ENCODE measurements around the gene U2AF1L4. TPM values are rescaled to one million over a fixed set of nuclear protein-coding genes. Genes with fewer than 3 reads are reported as not detected.

Gene U2AF1L4
- total and polyA plus RNA-seq, 10 of the 15 experiments (the other 5 are each of a cell fraction or from before 2014, with no cell fraction given) = 7.9 to 21.6 (median 15.1) TPM

GRCh38 chr19:35710784-35711723 lies 34.2 kb downstream of the U2AF1L4 start (continued):
- TF ChIP-seq PAX5 (IDR thresholded peaks at IDR 0.05; ENCODE audit: borderline replicate concordance, low read depth, low read length) (peak; percentile 74; the same call in 1 of the 2 replicates), ZNF207 (IDR thresholded peaks at IDR 0.05; ENCODE audit: borderline replicate concordance) (no peak), ASH2L (IDR thresholded peaks at IDR 0.05; ENCODE audit: borderline replicate concordance, low read depth) (peak; percentile 84; the same call in 1 of the 2 replicates), SREBF2 (IDR thresholded peaks at IDR 0.05; ENCODE audit: low read length) (no peak), JUND (IDR thresholded peaks at IDR 0.05; ENCODE audit: low read depth, low read length) (peak; percentile 98), TCF3 (IDR thresholded peaks at IDR 0.05; ENCODE audit: borderline replicate concordance, insufficient read depth, low read depth, low read length) (no peak), HDAC2 (IDR thresholded peaks at IDR 0.05) (no peak), SIN3A (IDR thresholded peaks at IDR 0.05; ENCODE audit: low read depth, low read length) (peak; percentile 55; the same call in 1 of the 2 replicates), CBX5 (IDR thresholded peaks at IDR 0.05; ENCODE audit: low read depth) (no peak), PML (IDR thresholded peaks at IDR 0.05; ENCODE audit: low read length) (no peak), TCF12 (IDR thresholded peaks at IDR 0.05; ENCODE audit: low read depth, low read length) (peak; percentile 38; the same call in 1 of the 2 replicates), ATF3 (IDR thresholded peaks at IDR 0.05; ENCODE audit: borderline replicate concordance, extremely low read depth, low read depth, low read length) (no peak), SMAD1 (IDR thresholded peaks at IDR 0.05; ENCODE audit: low read depth, partially characterized antibody) (peak; percentile 17), SMAD5 (IDR thresholded peaks at IDR 0.05; ENCODE audit: low read depth) (peak; percentile 62; the same call in 1 of the 2 replicates), BHLHE40 (IDR thresholded peaks at IDR 0.05; ENCODE audit: borderline replicate concordance in 1 of 2, low read depth in 2 of 2, low read length in 1 of 2) (peak; percentile 59 to 74), GATAD2B (conservative IDR thresholded peaks at IDR 0.05; ENCODE audit: low read depth) (peak; percentile 49; the same call in 1 of the 2 replicates)
- TF ChIP-seq, protein P1, sequence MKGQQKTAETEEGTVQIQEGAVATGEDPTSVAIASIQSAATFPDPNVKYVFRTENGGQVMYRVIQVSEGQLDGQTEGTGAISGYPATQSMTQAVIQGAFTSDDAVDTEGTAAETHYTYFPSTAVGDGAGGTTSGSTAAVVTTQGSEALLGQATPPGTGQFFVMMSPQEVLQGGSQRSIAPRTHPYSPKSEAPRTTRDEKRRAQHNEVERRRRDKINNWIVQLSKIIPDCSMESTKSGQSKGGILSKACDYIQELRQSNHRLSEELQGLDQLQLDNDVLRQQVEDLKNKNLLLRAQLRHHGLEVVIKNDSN (IDR thresholded peaks at IDR 0.05; ENCODE audit: borderline replicate concordance, extremely low read length, insufficient read depth, low read depth, low read length) = no peak
- TF ChIP-seq, protein P2, sequence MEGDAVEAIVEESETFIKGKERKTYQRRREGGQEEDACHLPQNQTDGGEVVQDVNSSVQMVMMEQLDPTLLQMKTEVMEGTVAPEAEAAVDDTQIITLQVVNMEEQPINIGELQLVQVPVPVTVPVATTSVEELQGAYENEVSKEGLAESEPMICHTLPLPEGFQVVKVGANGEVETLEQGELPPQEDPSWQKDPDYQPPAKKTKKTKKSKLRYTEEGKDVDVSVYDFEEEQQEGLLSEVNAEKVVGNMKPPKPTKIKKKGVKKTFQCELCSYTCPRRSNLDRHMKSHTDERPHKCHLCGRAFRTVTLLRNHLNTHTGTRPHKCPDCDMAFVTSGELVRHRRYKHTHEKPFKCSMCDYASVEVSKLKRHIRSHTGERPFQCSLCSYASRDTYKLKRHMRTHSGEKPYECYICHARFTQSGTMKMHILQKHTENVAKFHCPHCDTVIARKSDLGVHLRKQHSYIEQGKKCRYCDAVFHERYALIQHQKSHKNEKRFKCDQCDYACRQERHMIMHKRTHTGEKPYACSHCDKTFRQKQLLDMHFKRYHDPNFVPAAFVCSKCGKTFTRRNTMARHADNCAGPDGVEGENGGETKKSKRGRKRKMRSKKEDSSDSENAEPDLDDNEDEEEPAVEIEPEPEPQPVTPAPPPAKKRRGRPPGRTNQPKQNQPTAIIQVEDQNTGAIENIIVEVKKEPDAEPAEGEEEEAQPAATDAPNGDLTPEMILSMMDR (IDR thresholded peaks at IDR 0.05 in 2 of 3, conservative IDR thresholded peaks at IDR 0.05 in 1 of 3; ENCODE audit: control insufficient read depth in 2 of 3, extremely low read depth in 1 of 3, insufficient read depth in 1 of 3, low read depth in 3 of 3, low read length in 3 of 3) = no peak
- TF ChIP-seq, protein P3, sequence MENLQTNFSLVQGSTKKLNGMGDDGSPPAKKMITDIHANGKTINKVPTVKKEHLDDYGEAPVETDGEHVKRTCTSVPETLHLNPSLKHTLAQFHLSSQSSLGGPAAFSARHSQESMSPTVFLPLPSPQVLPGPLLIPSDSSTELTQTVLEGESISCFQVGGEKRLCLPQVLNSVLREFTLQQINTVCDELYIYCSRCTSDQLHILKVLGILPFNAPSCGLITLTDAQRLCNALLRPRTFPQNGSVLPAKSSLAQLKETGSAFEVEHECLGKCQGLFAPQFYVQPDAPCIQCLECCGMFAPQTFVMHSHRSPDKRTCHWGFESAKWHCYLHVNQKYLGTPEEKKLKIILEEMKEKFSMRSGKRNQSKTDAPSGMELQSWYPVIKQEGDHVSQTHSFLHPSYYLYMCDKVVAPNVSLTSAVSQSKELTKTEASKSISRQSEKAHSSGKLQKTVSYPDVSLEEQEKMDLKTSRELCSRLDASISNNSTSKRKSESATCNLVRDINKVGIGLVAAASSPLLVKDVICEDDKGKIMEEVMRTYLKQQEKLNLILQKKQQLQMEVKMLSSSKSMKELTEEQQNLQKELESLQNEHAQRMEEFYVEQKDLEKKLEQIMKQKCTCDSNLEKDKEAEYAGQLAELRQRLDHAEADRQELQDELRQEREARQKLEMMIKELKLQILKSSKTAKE (IDR thresholded peaks at IDR 0.05; ENCODE audit: low read depth, poor library complexity, severe bottlenecking) = peak; percentile 72
- TF ChIP-seq, protein P4, sequence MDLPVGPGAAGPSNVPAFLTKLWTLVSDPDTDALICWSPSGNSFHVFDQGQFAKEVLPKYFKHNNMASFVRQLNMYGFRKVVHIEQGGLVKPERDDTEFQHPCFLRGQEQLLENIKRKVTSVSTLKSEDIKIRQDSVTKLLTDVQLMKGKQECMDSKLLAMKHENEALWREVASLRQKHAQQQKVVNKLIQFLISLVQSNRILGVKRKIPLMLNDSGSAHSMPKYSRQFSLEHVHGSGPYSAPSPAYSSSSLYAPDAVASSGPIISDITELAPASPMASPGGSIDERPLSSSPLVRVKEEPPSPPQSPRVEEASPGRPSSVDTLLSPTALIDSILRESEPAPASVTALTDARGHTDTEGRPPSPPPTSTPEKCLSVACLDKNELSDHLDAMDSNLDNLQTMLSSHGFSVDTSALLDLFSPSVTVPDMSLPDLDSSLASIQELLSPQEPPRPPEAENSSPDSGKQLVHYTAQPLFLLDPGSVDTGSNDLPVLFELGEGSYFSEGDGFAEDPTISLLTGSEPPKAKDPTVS (IDR thresholded peaks at IDR 0.05; ENCODE audit: low read depth, low read length) = no peak

Data from GM12878 (cell line).